BE2C (cell line): ENCODE data around the gene PSMD13.

Source experiments
- DNase-seq: peaks from one replicate; pipeline ENCODE4 v3.0.0-alpha.2; 2020
- H3K27me3 ChIP-seq: fragments of 250-450 bp; sonication (Bioruptor Pico); 2 replicates; pipeline ENCODE4 v1.5.1; 2020; ENCODE audit warnings: mild to moderate bottlenecking
- H3K36me3 ChIP-seq: fragments of 250-450 bp; sonication (Bioruptor Pico); 2 replicates; pipeline ENCODE4 v1.5.1; 2020; ENCODE audit warnings: mild to moderate bottlenecking
- H3K4me1 ChIP-seq: fragments of 250-450 bp; sonication (Bioruptor Pico); 2 replicates; pipeline ENCODE4 v1.5.1; 2020
- H3K4me3 ChIP-seq: 2 replicates; pipeline ENCODE4 v1.5.1; 2011; ENCODE audit warnings: low read depth, low read length
- H3K9me3 ChIP-seq: fragments of 250-450 bp; sonication (Bioruptor Pico); 2 replicates; pipeline ENCODE4 v1.5.1; 2020
- CTCF ChIP-seq: IDR thresholded peaks from 2 replicates; pipeline ENCODE4 v1.5.1; 2012; ENCODE audit warnings: mild to moderate bottlenecking, low read depth, low read length

PSMD13 gene

GRCh38 chr11:255176-255575 is 18.4 kb downstream of the PSMD13 start:
- no peaks in the 10 kb centered on the region for H3K9me3 ChIP-seq
- no peaks in the 10 kb centered on the region for H3K27me3 ChIP-seq
- no peaks in the 10 kb centered on the region for H3K4me1 ChIP-seq
- no peak for TF ChIP-seq CTCF
- DNase-seq = no peak
- peaks cover 6% of the 10 kb centered on the region; the same call in 1 of the 2 replicates for H3K36me3 ChIP-seq
- H3K4me3 ChIP-seq = no peak overlapping the region

- H3K9me3 ChIP-seq = no peaks in the 10 kb centered on the region
- no peak for TF ChIP-seq CTCF
- DNase-seq = no peak
- no peaks in the 10 kb centered on the region for H3K4me1 ChIP-seq
- H3K4me3 ChIP-seq = no peak overlapping the region
- peaks cover 2% of the 10 kb centered on the region; the same call in 1 of the 2 replicates for H3K36me3 ChIP-seq
- no peaks in the 10 kb centered on the region for H3K27me3 ChIP-seq
Observed at GRCh38 chr11:255816-256215, 19.0 kb downstream of the PSMD13 start.

- no peak for TF ChIP-seq CTCF
- no peak for DNase-seq
- no peaks in the 10 kb centered on the region for H3K36me3 ChIP-seq
- H3K9me3 ChIP-seq = no peaks in the 10 kb centered on the region
- H3K27me3 ChIP-seq = no peaks in the 10 kb centered on the region
- H3K4me1 ChIP-seq = no peaks in the 10 kb centered on the region
- H3K4me3 ChIP-seq = no peak overlapping the region
Observed at GRCh38 chr11:256952-257737, 20.4 kb downstream of the PSMD13 start.

- Histone ChIP-seq H3K4me1 (no peaks in the 10 kb centered on the region), H3K4me3 (no peak overlapping the region), H3K27me3 (no peaks in the 10 kb centered on the region), H3K9me3 (no peaks in the 10 kb centered on the region), H3K36me3 (no peaks in the 10 kb centered on the region)
- DNase-seq = no peak
- TF ChIP-seq CTCF = no peak
Observed at GRCh38 chr11:257766-258493, 21.2 kb downstream of the PSMD13 start.

GRCh38 chr11:259413-259812 is 22.6 kb downstream of the PSMD13 start:
- Histone ChIP-seq H3K27me3 (no peaks in the 10 kb centered on the region), H3K4me1 (no peaks in the 10 kb centered on the region), H3K36me3 (no peaks in the 10 kb centered on the region), H3K4me3 (no peak overlapping the region), H3K9me3 (no peaks in the 10 kb centered on the region)
- TF ChIP-seq CTCF = no peak
- DNase-seq = no peak

- Histone ChIP-seq H3K4me3 (no peak overlapping the region), H3K9me3 (no peaks in the 10 kb centered on the region), H3K27me3 (no peaks in the 10 kb centered on the region), H3K4me1 (no peaks in the 10 kb centered on the region), H3K36me3 (no peaks in the 10 kb centered on the region)
- no peak for TF ChIP-seq CTCF
- no peak for DNase-seq
Observed at GRCh38 chr11:261624-262023, 24.8 kb downstream of the PSMD13 start.
